IMR-90 (cell line): ENCODE measurements around the gene CCL11. TPM values are rescaled to one million over a fixed set of nuclear protein-coding genes. Genes with fewer than 3 reads are reported as not detected.

Source experiments
- ATAC-seq: fragments of 200-7000 bp; cut with Tn5 transposase; 2 replicates; pipeline ENCODE4 v1.9.1; 2020; ENCODE audit warnings: low read depth, mild to moderate bottlenecking, moderate library complexity
- BruUV-seq: library from RNA; stranded (reverse); fragments of 400-500 nt; replicated peaks from 2 replicates; lab custom pipeline; 2021; lab: Mats Ljungman, UMichigan
- CTCF ChIA-PET: fragments of 300-600 bp; formaldehyde crosslinking; extraction: SDS; loops from one replicate; lab custom pipeline; 2021; ENCODE audit warnings: antibody characterized with exemption; lab: Yijun Ruan, JAX
- POLR2A ChIA-PET: fragments of 300-600 bp; sonication (Branson Sonifier 250); formaldehyde crosslinking; loops from one replicate; lab custom pipeline; 2022; ENCODE audit warnings: antibody characterized with exemption; ENCODE audit not compliant: unreplicated experiment; lab: Charles Lee
- DNase-seq: peaks from one replicate; pipeline ENCODE4 v3.0.0; 2013
- H2AFZ ChIP-seq: replicated peaks from 2 replicates; pipeline ENCODE3; 2013; ENCODE audit warnings: low read length, mild to moderate bottlenecking; ENCODE audit not compliant: poor library complexity
- H2AK5ac ChIP-seq: 2 replicates; pipeline ENCODE4 v1.6.1; 2013; ENCODE audit warnings: low read depth, low read length, inconsistent platforms
- H2AK9ac ChIP-seq: replicated peaks from 2 replicates; pipeline ENCODE3; 2013; ENCODE audit warnings: mild to moderate bottlenecking, low read depth, low read length, moderate library complexity; ENCODE audit not compliant: poor library complexity
- H2BK120ac ChIP-seq: 2 replicates; pipeline ENCODE4 v1.6.1; 2013; ENCODE audit warnings: low read depth, low read length, inconsistent platforms
- H2BK15ac ChIP-seq: 3 replicates; pipeline ENCODE4 v1.6.1; 2013; ENCODE audit warnings: low read depth, low read length, inconsistent platforms
- H2BK20ac ChIP-seq: 2 replicates; pipeline ENCODE4 v1.6.1; 2013; ENCODE audit warnings: low read depth, mild to moderate bottlenecking, inconsistent platforms, low read length, moderate library complexity
- H2BK5ac ChIP-seq: 2 replicates; pipeline ENCODE4 v1.6.1; 2013; ENCODE audit warnings: mild to moderate bottlenecking, low read depth, low read length, inconsistent platforms; ENCODE audit not compliant: poor library complexity, severe bottlenecking
- H3K14ac ChIP-seq: replicated peaks from 2 replicates; pipeline ENCODE4 v1.6.1; 2013; ENCODE audit warnings: low read depth, low read length, inconsistent platforms
- H3K18ac ChIP-seq: 2 replicates; pipeline ENCODE4 v1.6.1; 2013; ENCODE audit warnings: low read depth, low read length, control low read depth
- H3K23ac ChIP-seq: 2 replicates; pipeline ENCODE4 v1.6.1; 2013; ENCODE audit warnings: low read depth, low read length, inconsistent platforms
- H3K27ac ChIP-seq: 2 replicates; pipeline ENCODE4 v1.5.1; 2013; ENCODE audit warnings: mild to moderate bottlenecking, control low read depth, low read length; ENCODE audit not compliant: insufficient read depth
- H3K27me3 ChIP-seq: 2 replicates; pipeline ENCODE4 v1.6.1; 2013; ENCODE audit warnings: low read length; ENCODE audit not compliant: control insufficient read depth, insufficient read depth
- H3K36me3 ChIP-seq: 2 replicates; pipeline ENCODE4 v1.6.1; 2013; ENCODE audit warnings: low read length, mixed read lengths; ENCODE audit not compliant: control insufficient read depth, insufficient read depth
- H3K4ac ChIP-seq: 2 replicates; pipeline ENCODE4 v1.6.1; 2013; ENCODE audit warnings: low read depth, low read length, inconsistent platforms
- H3K4me1 ChIP-seq: 2 replicates; pipeline ENCODE4 v1.6.1; 2013; ENCODE audit warnings: low read length, mixed read lengths; ENCODE audit not compliant: control insufficient read depth, insufficient read depth
- H3K4me2 ChIP-seq: 2 replicates; pipeline ENCODE4 v1.6.1; 2013; ENCODE audit warnings: low read depth, mild to moderate bottlenecking, control low read depth, low read length, moderate library complexity
- H3K4me3 ChIP-seq: 2 replicates; pipeline ENCODE4 v1.5.1; 2013; ENCODE audit warnings: low read depth, mild to moderate bottlenecking, control low read depth, low read length, moderate library complexity; ENCODE audit not compliant: insufficient read depth
- H3K56ac ChIP-seq: 2 replicates; pipeline ENCODE4 v1.6.1; 2013; ENCODE audit warnings: low read length, inconsistent platforms; ENCODE audit not compliant: insufficient read depth; ENCODE audit errors: extremely low read depth
- H3K79me1 ChIP-seq, 2 experiments: 2 replicates each; pipeline ENCODE4 v1.6.1; 2013; ENCODE audit warnings: low read length in 2 of 2, inconsistent platforms in 1 of 2, low read depth in 1 of 2
- H3K9ac ChIP-seq: 2 replicates; pipeline ENCODE4 v1.6.1; 2013; ENCODE audit warnings: low read depth, low read length, control low read depth
- H3K9me1 ChIP-seq: 2 replicates; pipeline ENCODE4 v1.6.1; 2013; ENCODE audit warnings: low read length, inconsistent platforms; ENCODE audit not compliant: insufficient read depth
- H3K9me3 ChIP-seq: 2 replicates; pipeline ENCODE4 v1.6.1; 2013; ENCODE audit warnings: low read length; ENCODE audit not compliant: control insufficient read depth, insufficient read depth
- H4K20me1 ChIP-seq: 2 replicates; pipeline ENCODE4 v1.6.1; 2013; ENCODE audit warnings: low read length, inconsistent platforms; ENCODE audit not compliant: insufficient read depth
- H4K5ac ChIP-seq: 2 replicates; pipeline ENCODE4 v1.6.1; 2013; ENCODE audit warnings: mild to moderate bottlenecking, low read depth, low read length, control low read depth
- H4K8ac ChIP-seq, 2 experiments: 2 replicates each; pipeline ENCODE4 v1.6.1; 2013; ENCODE audit warnings: low read depth in 2 of 2, low read length in 2 of 2, control low read depth in 1 of 2, inconsistent platforms in 1 of 2
- H4K91ac ChIP-seq: 2 replicates; pipeline ENCODE4 v1.6.1; 2013; ENCODE audit warnings: low read depth, low read length, inconsistent platforms; ENCODE audit not compliant: insufficient read depth
- BHLHE40 ChIP-seq: fragments of 150-350 bp; IDR thresholded peaks from 2 replicates; pipeline ENCODE4 v1.6.1; 2016; ENCODE audit warnings: mild to moderate bottlenecking, low read depth, low read length
- CEBPB ChIP-seq: IDR thresholded peaks from 2 replicates; pipeline ENCODE4 v1.6.1; 2012; ENCODE audit warnings: low read depth, low read length, improper control_type of control experiment
- CHD1 ChIP-seq: IDR thresholded peaks from 2 replicates; pipeline ENCODE4 v1.6.1; 2012; ENCODE audit warnings: low read depth, low read length, improper control_type of control experiment
- ELK1 ChIP-seq: fragments of 150-350 bp; IDR thresholded peaks from 2 replicates; pipeline ENCODE4 v1.6.1; 2016; ENCODE audit warnings: low read depth, mild to moderate bottlenecking, low read length, moderate library complexity, borderline replicate concordance
- FOS ChIP-seq: fragments of 150-350 bp; IDR thresholded peaks from 2 replicates; pipeline ENCODE4 v1.6.1; 2016; ENCODE audit warnings: low read depth, low read length
- MAFK ChIP-seq: IDR thresholded peaks from 2 replicates; pipeline ENCODE4 v1.6.1; 2012; ENCODE audit warnings: low read depth, low read length, improper control_type of control experiment
- MAZ ChIP-seq: IDR thresholded peaks from 2 replicates; pipeline ENCODE4 v1.6.1; 2012; ENCODE audit warnings: low read depth, mild to moderate bottlenecking, low read length, improper control_type of control experiment, moderate library complexity, borderline replicate concordance
- MXI1 ChIP-seq: IDR thresholded peaks from 2 replicates; pipeline ENCODE4 v1.6.1; 2012; ENCODE audit warnings: low read depth, mild to moderate bottlenecking, low read length, moderate library complexity, borderline replicate concordance
- NFE2L2 ChIP-seq: fragments of 150-350 bp; IDR thresholded peaks from 2 replicates; pipeline ENCODE4 v1.6.1; 2016; ENCODE audit warnings: low read depth, mild to moderate bottlenecking, low read length
- POLR2A ChIP-seq: IDR thresholded peaks from 2 replicates; pipeline ENCODE4 v1.6.1; 2012; ENCODE audit warnings: mild to moderate bottlenecking, low read depth, low read length
- RAD21 ChIP-seq: IDR thresholded peaks from 2 replicates; pipeline ENCODE4 v1.6.1; 2012; ENCODE audit warnings: low read length, improper control_type of control experiment
- RCOR1 ChIP-seq: IDR thresholded peaks from 2 replicates; pipeline ENCODE4 v1.6.1; 2012; ENCODE audit warnings: mild to moderate bottlenecking, low read length, improper control_type of control experiment; ENCODE audit not compliant: insufficient replicate concordance
- RFX5 ChIP-seq: IDR thresholded peaks from 2 replicates; pipeline ENCODE4 v1.8.0; 2012; ENCODE audit warnings: low read depth, mild to moderate bottlenecking, low read length, moderate library complexity
- SMC3 ChIP-seq: fragments of 150-350 bp; IDR thresholded peaks from 2 replicates; pipeline ENCODE4 v1.6.1; 2016; ENCODE audit warnings: low read depth, mild to moderate bottlenecking, antibody characterized with exemption, low read length, moderate library complexity
- USF2 ChIP-seq: fragments of 150-350 bp; IDR thresholded peaks from 2 replicates; pipeline ENCODE4 v1.6.1; 2017; ENCODE audit warnings: mild to moderate bottlenecking, antibody characterized with exemption, low read length, low read depth
- WGBS, 2 experiments: methylation state at CpG; one replicate each; pipeline versions ENCODE4 v1.1.5 to v1.1.7; 2013; ENCODE audit warnings: missing lambda C conversion rate in 2 of 2; ENCODE audit not compliant: insufficient read length in 1 of 2; ENCODE audit errors: extremely low coverage in 2 of 2; 5-methylcytosine and 5-hydroxymethylcytosine counted together
- dilution Hi-C: fragments of 300-500 bp; cut with HindIII; formaldehyde crosslinking; loops from one replicate; pipeline ENCODE4 v1.14.3; 2018; ENCODE audit warnings: low sequenced_read_pairs; ENCODE audit not compliant: unreplicated experiment
- in situ Hi-C: fragments of 300-500 bp; cut with MboI; formaldehyde crosslinking; loops from 3 replicates; pipeline ENCODE4 v1.14.3; 2019; ENCODE audit warnings: low sequenced_read_pairs, inconsistent platforms, mixed read lengths
- intact Hi-C: fragments of 100-400 bp; cut with micrococcal nuclease; formaldehyde crosslinking; loops from 2 replicates; pipeline ENCODE4 v1.10.0; 2022
- polyA plus RNA-seq, 3 experiments: library from polyadenylated mRNA; depleted of rRNA; stranded (reverse); fragments of >200 nt; gene quantifications; 2 replicates each; pipeline ENCODE4 v1.2.3, GENCODE V29; 2012; ENCODE audit warnings: low replicate concordance in 1 of 3
- total RNA-seq: library from RNA; depleted of rRNA; stranded (reverse); fragments of >200 nt; gene quantifications from 2 replicates; pipeline ENCODE4 v1.2.3, GENCODE V29; 2012
- TF ChIP-seq, protein P1 (sequence below): conservative IDR thresholded peaks from 2 replicates; pipeline ENCODE4 v1.5.1; 2012; ENCODE audit warnings: mild to moderate bottlenecking, low read depth, low read length, improper control_type of control experiment

Gene CCL11
- total and polyA plus RNA-seq, 2 of the 4 experiments (the other 2 are of a cell fraction) = not detected

DNA sequence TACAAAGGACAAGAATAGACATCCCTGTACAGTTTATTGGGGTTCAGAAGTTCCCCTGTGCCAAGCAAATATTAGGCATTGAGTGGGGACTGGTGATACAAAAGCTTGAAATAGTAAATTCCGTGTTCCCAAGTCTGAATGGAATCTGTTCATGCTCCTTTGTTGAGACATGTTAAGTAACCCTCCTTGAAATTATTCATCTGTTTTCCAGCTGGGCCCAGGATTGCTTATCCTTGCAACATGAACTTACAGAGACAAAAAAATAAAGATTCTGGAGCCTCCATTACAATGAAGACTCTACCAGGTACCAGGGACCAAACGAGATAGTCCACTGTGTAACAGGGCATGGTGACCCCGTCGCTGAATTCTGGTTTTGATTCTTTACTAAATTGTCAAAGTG, 27.6 kb downstream of the CCL11 start:
- H4K8ac ChIP-seq = peak overlapping the region in 1 of 2 experiments; percentile 81; a peak in 2 of 4 replicates
- H3K18ac ChIP-seq = peak overlapping the region; percentile 91
- no peak overlapping the region for H2BK15ac ChIP-seq
- H3K9me1 ChIP-seq = no peaks in the 10 kb centered on the region
- ATAC-seq (no peak; the same call in 1 of the 2 replicates), DNase-seq (peak; percentile 39)
- no peak overlapping the region for H2AK9ac ChIP-seq
- H4K20me1 ChIP-seq = no peaks in the 10 kb centered on the region
- no peaks in the 10 kb centered on the region for H3K9me3 ChIP-seq
- H2BK120ac ChIP-seq = no peak overlapping the region
- no peak overlapping the region for H3K4ac ChIP-seq
- no peak overlapping the region for H3K14ac ChIP-seq
- H3K4me2 ChIP-seq = no peak overlapping the region
- POLR2A ChIA-PET = no interaction called here
- in situ Hi-C loops = no loop called here
- H3K56ac ChIP-seq = no peak overlapping the region
- no peak overlapping the region; the same call in 1 of the 2 replicates for H4K91ac ChIP-seq
- H4K5ac ChIP-seq = peak overlapping the region; percentile 96
- intact Hi-C loops = loop anchor here (5.0 kb wide), 1 partner anchor 39 kb away; no protein-coding TSS in a partner anchor
- CTCF ChIA-PET = no interaction called here
- H3K79me1 ChIP-seq = no peaks in the 10 kb centered on the region
- H3K27ac ChIP-seq = peak overlapping the region; percentile 93; the same call in 1 of the 2 replicates
- no peak overlapping the region for H2BK20ac ChIP-seq
- no CpG with 5 or more reads among the region's 4 CpGs for WGBS, 2 experiments
- H3K4me1 ChIP-seq = peaks cover 9% of the 10 kb centered on the region; the same call in 1 of the 2 replicates
- no peak overlapping the region for H3K4me3 ChIP-seq
- H2AFZ ChIP-seq = no peak overlapping the region
- H3K36me3 ChIP-seq = no peaks in the 10 kb centered on the region
- TF ChIP-seq, protein P1, sequence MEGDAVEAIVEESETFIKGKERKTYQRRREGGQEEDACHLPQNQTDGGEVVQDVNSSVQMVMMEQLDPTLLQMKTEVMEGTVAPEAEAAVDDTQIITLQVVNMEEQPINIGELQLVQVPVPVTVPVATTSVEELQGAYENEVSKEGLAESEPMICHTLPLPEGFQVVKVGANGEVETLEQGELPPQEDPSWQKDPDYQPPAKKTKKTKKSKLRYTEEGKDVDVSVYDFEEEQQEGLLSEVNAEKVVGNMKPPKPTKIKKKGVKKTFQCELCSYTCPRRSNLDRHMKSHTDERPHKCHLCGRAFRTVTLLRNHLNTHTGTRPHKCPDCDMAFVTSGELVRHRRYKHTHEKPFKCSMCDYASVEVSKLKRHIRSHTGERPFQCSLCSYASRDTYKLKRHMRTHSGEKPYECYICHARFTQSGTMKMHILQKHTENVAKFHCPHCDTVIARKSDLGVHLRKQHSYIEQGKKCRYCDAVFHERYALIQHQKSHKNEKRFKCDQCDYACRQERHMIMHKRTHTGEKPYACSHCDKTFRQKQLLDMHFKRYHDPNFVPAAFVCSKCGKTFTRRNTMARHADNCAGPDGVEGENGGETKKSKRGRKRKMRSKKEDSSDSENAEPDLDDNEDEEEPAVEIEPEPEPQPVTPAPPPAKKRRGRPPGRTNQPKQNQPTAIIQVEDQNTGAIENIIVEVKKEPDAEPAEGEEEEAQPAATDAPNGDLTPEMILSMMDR = no peak
- TF ChIP-seq RFX5 (no peak), CHD1 (no peak), BHLHE40 (no peak), NFE2L2 (no peak), MAFK (no peak), SMC3 (no peak), RCOR1 (no peak), ELK1 (no peak), CEBPB (no peak), FOS (no peak), MXI1 (no peak), RAD21 (no peak), MAZ (no peak), USF2 (no peak), POLR2A (no peak)
- H2AK5ac ChIP-seq = no peak overlapping the region; the same call in 1 of the 2 replicates
- H3K9ac ChIP-seq = no peak overlapping the region
- no peaks in the 10 kb centered on the region for H3K27me3 ChIP-seq
- dilution Hi-C loops = no loop called here
- no TSS peak for BruUV-seq
- H3K23ac ChIP-seq = no peak overlapping the region
- peak overlapping the region; percentile 28 for H2BK5ac ChIP-seq
